ENCODE data around the gene TOMM40. TPM values are rescaled to one million over a fixed set of nuclear protein-coding genes. Genes with fewer than 3 reads are reported as not detected.

The TOMM40 gene
- total and polyA plus RNA-seq, 9 of the 15 experiments (the other 6 are each of a cell fraction or from before 2014, with no cell fraction given): 0.89 to 290 (median 160) TPM

- TF ChIP-seq DDX20 (tag; IDR thresholded peaks at IDR 0.05; ENCODE audit: low read depth) (no peak), SIRT6 (IDR thresholded peaks at IDR 0.05; ENCODE audit: low read depth, low read length) (no peak), ZFX (CRISPR knock-in tag; IDR thresholded peaks at IDR 0.05) (no peak), MYC (IDR thresholded peaks at IDR 0.05; ENCODE audit: low read depth, low read length) (peak; percentile 40; the same call in 1 of the 2 replicates), MYC (CRISPR knock-in tag; IDR thresholded peaks at IDR 0.05; ENCODE audit: borderline replicate concordance, low read depth) (no peak), XRCC4 (IDR thresholded peaks at IDR 0.05; ENCODE audit: extremely low read depth, insufficient read depth, insufficient read length) (no peak)
Measured at GRCh38 chr19:44905437-44906160, 14.5 kb downstream of the TOMM40 start, which contains the start of gene APOE (continued).

GRCh38 chr19:44907613-44908012 lies 16.6 kb downstream of the TOMM40 start:
- Histone ChIP-seq H3K9ac (ENCODE audit: insufficient read depth in 1 of 2, low read depth in 2 of 2, low read length in 2 of 2) (0 out of 4 replicates have a peak overlapping the region, but pooled peaks of 1 of the 2 experiments have one; percentile 31), H3K4me3 (no peak overlapping the region), H3K9me3 (replicated peaks; ENCODE audit: control insufficient read depth, insufficient read depth, low read depth, low read length) (no peaks in the 10 kb centered on the region), H3K79me2 (ENCODE audit: control insufficient read depth, insufficient read depth, low read length) (no peaks in the 10 kb centered on the region; the same call in 2 of the 3 replicates), H2AFZ (ENCODE audit: low read depth, low read length) (no peak overlapping the region), H3K36me3 (ENCODE audit: control insufficient read depth, insufficient read depth, low read length) (peaks cover 39% of the 10 kb centered on the region; the same call in 2 of the 3 replicates), H3K4me1 (replicated peaks in 1 of 2; ENCODE audit: control insufficient read depth in 2 of 2, insufficient read depth in 2 of 2, low read length in 2 of 2) (peaks cover 41 to 95% of the 10 kb centered on the region in 2 experiments), H3K27ac (ENCODE audit: extremely low read depth, low read depth, low read length) (no peak overlapping the region), H3K4me2 (ENCODE audit: insufficient read depth, low read length) (no peak overlapping the region), H4K20me1 (replicated peaks; ENCODE audit: control insufficient read depth, insufficient read depth, low read length) (0 out of 2 replicates have a peak, but pooled peaks cover under 1% of the 10 kb centered on the region), H3K9me1 (ENCODE audit: control insufficient read depth, insufficient read depth, low read length) (no peaks in the 10 kb centered on the region), H3K27me3 (ENCODE audit: control insufficient read depth in 2 of 2, insufficient read depth in 2 of 2, low read length in 2 of 2) (no peaks in the 10 kb centered on the region)
- WGBS (ENCODE audit: insufficient coverage, low coverage, missing lambda C conversion rate): 83% methylated on average over 10 of the region's 12 CpGs
- ATAC-seq (no peak), FAIRE-seq (no peak), DNase-seq (ENCODE audit: extremely low read depth in 1 of 4, low spot score in 3 of 4) (no peak)
- ChIA-PET CTCF (ENCODE audit: low intra/inter-chr PET ratio) (no interaction called here), POLR2A (interaction anchor here (0.6 to 1.2 kb wide), 4 partner anchors 9 to 146 kb away, joined by 3 to 4 read pairs (median 3); partner anchors contain the start of gene CLASRP)
- intact Hi-C loops (cut with micrococcal nuclease): no loop called here
- no TSS peak for BruUV-seq (replicated peaks)
- in situ Hi-C loops (cut with MboI): no loop called here
- no peak for TF ChIP-seq ZNF639 (CRISPR knock-in tag; conservative IDR thresholded peaks at IDR 0.05 in 1 of 2, IDR thresholded peaks at IDR 0.05 in 1 of 2)
- no peak for TF ChIP-seq TCFL5 (CRISPR knock-in tag; conservative IDR thresholded peaks at IDR 0.05)
- no peak for TF ChIP-seq ZBTB26 (CRISPR knock-in tag; IDR thresholded peaks at IDR 0.05)
- no peak for TF ChIP-seq MCM3 (IDR thresholded peaks at IDR 0.05)
- no peak for TF ChIP-seq ZNF436 (CRISPR knock-in tag; IDR thresholded peaks at IDR 0.05)
- no peak for TF ChIP-seq SIN3B (IDR thresholded peaks at IDR 0.05; ENCODE audit: low read depth)
- no peak for TF ChIP-seq NR1H2 (CRISPR knock-in tag; IDR thresholded peaks at IDR 0.05)
- TF ChIP-seq ZNF584 (CRISPR knock-in tag; IDR thresholded peaks at IDR 0.05; ENCODE audit: low read depth): no peak
- no peak for TF ChIP-seq YY1 (IDR thresholded peaks at IDR 0.05; ENCODE audit: borderline replicate concordance in 1 of 3, control insufficient read depth in 1 of 3, extremely low read depth in 1 of 3, insufficient read depth in 3 of 3, insufficient read length in 1 of 3, insufficient replicate concordance in 2 of 3, low read depth in 1 of 3, low read length in 2 of 3)
- TF ChIP-seq ERF (CRISPR knock-in tag; IDR thresholded peaks at IDR 0.05): no peak
- TF ChIP-seq HDAC6 (IDR thresholded peaks at IDR 0.05; ENCODE audit: low read depth, low read length): no peak
- TF ChIP-seq TSC22D4 (tag; IDR thresholded peaks at IDR 0.05): no peak

Measured in K562 (cell line).